Activated CD4-positive, alpha-beta T cell treated with anti-CD3 and anti-CD28 coated beads, Interleukin-2, amount 10 ng/mL, durations not matched to agents 24 days and 14 days (primary cell): ENCODE results near the gene ADAT3. TPM values are rescaled to one million over a fixed set of nuclear protein-coding genes. Genes with fewer than 3 reads are reported as not detected.

Experiments used
- DNase-seq: peaks from one replicate; pipeline ENCODE4 v3.0.0; 2022
- H3K27ac Mint-ChIP-seq: one replicate; pipeline ENCODE4 v1.8.0; 2022; ENCODE audit warnings: mild to moderate bottlenecking, mixed read lengths
- H3K27me3 Mint-ChIP-seq: one replicate; pipeline ENCODE4 v1.8.0; 2022; ENCODE audit warnings: mixed read lengths
- H3K36me3 Mint-ChIP-seq: one replicate; pipeline ENCODE4 v1.8.0; 2022; ENCODE audit warnings: low read depth, mild to moderate bottlenecking, mixed read lengths
- H3K4me1 Mint-ChIP-seq: one replicate; pipeline ENCODE4 v1.8.0; 2021; ENCODE audit warnings: mixed read lengths
- H3K4me3 Mint-ChIP-seq: one replicate; pipeline ENCODE4 v1.8.0; 2022; ENCODE audit warnings: mild to moderate bottlenecking, moderate library complexity, mixed read lengths
- H3K9me3 Mint-ChIP-seq: one replicate; pipeline ENCODE4 v1.8.0; 2021; ENCODE audit warnings: mixed read lengths
- intact Hi-C: fragments of 100-400 bp; cut with micrococcal nuclease; formaldehyde crosslinking; loops from one replicate; pipeline ENCODE4 v1.15.1; 2023
- total RNA-seq: library from RNA; stranded (reverse); gene quantifications from 2 replicates; pipeline ENCODE4 v1.2.3, GENCODE V29; 2022

Gene ADAT3
- total RNA-seq, 1 donor from 2014 or later = 10.6 TPM

DNA sequence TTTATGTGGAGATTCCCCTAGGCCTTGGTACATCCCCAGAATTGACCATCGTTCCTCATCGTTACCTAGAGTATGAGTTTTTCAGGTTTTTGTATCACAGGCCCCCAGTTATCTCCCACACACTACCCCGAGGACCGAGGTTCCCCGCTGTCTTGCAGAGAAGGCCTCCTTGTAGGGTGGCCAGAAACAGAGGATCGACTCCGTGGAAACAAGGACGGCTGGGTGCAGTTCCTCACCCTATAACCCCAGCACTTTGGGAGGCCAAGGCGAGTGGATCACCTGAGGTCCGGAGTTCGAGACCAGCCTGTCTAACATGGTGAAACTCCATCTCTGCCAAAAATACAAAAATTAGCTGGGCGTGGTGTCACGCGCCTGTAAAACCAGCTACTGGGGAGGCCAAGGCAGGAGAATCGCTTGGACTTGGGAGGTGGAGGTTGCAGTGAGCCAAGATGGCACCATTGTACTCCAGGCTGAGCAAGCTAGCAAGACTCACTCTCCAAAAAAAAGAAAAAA, 720 bp downstream of the ADAT3 start:
- Mint-ChIP-seq H3K36me3 (peaks cover 8% of the 10 kb centered on the region), H3K4me1 (peaks cover 35% of the 10 kb centered on the region), H3K9me3 (no peaks in the 10 kb centered on the region), H3K27me3 (no peaks in the 10 kb centered on the region), H3K27ac (peak overlapping the region; percentile 91), H3K4me3 (peak overlapping the region; percentile 94)
- intact Hi-C loops = loop anchor here (1.0 to 2.0 kb wide), 4 partner anchors 21 to 51 kb away; partner anchors contain the start of genes ABHD17A and CSNK1G2
- DNase-seq = no peak

DNA sequence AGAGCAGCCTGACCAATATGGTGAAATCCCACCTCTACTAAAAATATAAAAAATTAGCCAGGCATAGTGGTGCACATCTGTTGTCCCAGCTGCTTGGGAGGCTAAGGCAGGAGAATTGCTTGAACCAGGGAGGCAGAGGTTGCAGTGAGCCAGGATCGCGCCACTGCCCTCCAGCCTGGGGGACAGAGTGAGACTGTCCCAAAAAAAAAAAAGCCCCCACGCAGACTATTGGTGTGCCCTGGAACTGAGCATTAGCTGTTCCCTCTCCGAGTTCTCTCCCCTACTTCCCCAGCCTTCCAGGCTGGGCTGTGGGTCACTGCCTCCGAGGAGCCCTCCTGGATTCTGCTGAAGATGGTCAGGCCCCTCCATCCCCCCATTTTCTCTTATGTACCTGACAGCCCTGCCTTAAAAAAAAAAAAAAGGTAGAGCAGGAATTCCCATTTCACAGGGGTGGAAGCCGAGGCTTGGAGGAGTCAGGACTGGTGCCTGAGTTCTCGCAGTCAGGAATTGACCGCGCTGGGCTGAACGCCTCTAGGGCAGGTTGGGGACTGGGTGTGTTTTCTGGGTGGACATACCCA, 1.9 kb downstream of the ADAT3 start:
- Mint-ChIP-seq H3K36me3 (peaks cover 8% of the 10 kb centered on the region), H3K4me3 (peak overlapping the region; percentile 60), H3K27ac (peak overlapping the region; percentile 25), H3K4me1 (peaks cover 35% of the 10 kb centered on the region), H3K27me3 (no peaks in the 10 kb centered on the region), H3K9me3 (no peaks in the 10 kb centered on the region)
- intact Hi-C loops = no loop called here
- no peak for DNase-seq

DNA sequence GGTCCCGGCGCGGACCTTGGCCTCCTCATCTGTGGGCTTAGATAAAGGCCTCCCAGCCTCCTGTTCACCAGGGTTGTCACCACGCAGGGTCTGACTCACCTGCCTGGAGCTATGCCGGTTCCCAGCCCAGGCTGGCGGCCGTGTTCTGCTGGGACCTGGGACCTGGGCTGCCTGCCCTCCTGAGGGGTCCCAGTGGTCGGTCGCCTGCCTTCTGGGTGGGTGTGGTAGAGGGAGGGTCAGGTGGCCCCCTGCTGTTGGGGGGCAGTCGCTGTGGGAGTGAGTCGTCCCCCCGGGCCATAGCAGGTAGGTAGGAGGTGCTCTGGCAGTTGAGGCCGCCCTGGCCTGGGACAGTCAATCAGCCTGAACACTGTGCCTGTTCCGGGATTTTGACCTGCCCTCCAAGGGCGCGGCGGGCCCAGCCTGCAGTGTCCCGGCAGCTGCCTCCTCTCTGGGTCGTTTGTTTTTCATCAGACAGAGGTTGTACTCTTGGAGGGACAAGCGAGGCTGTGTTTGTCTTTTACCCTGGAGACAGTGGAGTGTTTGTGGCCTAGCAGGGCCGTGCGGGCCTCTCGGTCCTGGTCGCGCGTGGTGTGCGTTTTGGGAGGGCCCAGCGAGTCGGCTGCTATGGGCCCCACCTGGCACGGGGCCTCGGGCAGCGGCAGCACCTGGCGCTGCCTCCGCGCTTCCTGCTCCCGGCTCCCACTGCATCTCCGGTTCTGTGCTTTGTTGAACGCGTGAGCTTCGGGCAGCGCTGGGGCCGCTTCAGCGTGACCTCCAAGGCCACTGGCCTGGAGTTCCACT, 2.6 kb downstream of the ADAT3 start:
- intact Hi-C loops = no loop called here
- peaks cover 8% of the 10 kb centered on the region for H3K36me3 Mint-ChIP-seq
- H3K27ac Mint-ChIP-seq = no peak overlapping the region
- no peak for DNase-seq
- H3K4me3 Mint-ChIP-seq = no peak overlapping the region
- no peaks in the 10 kb centered on the region for H3K9me3 Mint-ChIP-seq
- no peaks in the 10 kb centered on the region for H3K27me3 Mint-ChIP-seq
- peaks cover 35% of the 10 kb centered on the region for H3K4me1 Mint-ChIP-seq

DNA sequence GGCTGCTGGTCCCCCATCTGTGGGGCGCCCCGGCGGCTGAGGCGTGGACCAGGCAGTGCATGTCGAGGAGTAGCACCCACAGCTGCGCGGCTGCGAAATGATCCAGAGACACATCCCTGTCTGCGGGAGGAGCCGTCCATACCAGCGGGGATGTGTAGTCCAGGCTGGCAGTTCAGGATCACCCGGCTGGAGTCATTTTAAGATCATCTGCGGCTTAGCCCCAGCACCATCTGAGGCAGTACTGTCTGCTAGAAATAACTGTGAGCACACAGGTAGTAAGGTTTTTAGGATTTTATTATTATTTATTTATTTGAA, 3.1 kb downstream of the ADAT3 start:
- Mint-ChIP-seq H3K9me3 (no peaks in the 10 kb centered on the region), H3K4me1 (peaks cover 31% of the 10 kb centered on the region), H3K27ac (no peak overlapping the region), H3K27me3 (no peaks in the 10 kb centered on the region), H3K4me3 (no peak overlapping the region), H3K36me3 (peaks cover 11% of the 10 kb centered on the region)
- DNase-seq = no peak
- intact Hi-C loops = no loop called here

DNA sequence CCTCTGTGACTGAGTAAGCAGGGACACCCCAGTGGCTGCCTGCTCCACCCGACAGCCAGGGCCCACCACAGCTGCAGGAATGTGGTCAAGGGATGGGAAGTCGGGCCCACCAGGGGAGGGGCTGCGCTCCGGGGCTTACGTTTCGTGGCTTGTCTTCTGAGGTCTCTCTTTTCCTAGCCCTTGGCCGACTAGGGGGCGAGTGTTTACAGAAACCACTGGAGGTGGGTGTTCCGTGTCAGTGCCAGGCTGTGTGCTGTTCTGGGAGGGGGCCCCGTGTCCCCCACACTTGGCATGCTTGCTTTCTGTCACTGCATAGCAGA, 4.5 kb downstream of the ADAT3 start:
- H3K27me3 Mint-ChIP-seq = no peaks in the 10 kb centered on the region
- H3K36me3 Mint-ChIP-seq = peaks cover 11% of the 10 kb centered on the region
- H3K27ac Mint-ChIP-seq = no peak overlapping the region
- peaks cover 18% of the 10 kb centered on the region for H3K4me1 Mint-ChIP-seq
- H3K9me3 Mint-ChIP-seq = no peaks in the 10 kb centered on the region
- DNase-seq = no peak
- intact Hi-C loops = no loop called here
- no peak overlapping the region for H3K4me3 Mint-ChIP-seq

DNA sequence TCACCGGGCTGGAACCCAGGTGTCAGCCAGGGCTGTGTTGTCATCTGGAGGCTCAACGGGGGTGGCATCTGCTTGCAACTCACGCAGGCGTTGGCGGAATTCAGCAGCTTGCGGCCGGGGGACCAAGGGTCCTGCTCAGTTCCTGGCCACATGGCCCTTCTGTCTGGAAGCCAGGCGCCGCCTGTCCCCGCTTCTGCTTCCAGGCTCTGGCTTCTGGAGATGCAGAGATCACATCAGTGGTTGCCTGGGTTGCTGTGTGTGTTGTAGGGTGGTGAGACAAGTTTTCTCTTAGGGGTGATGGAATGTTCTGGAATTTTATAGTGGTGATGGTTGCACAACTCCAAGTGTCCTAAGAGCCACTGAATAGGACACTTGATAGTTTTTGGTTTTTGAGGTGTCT, 5.0 kb downstream of the ADAT3 start:
- Mint-ChIP-seq H3K4me1 (peaks cover 16% of the 10 kb centered on the region), H3K36me3 (peaks cover 11% of the 10 kb centered on the region), H3K9me3 (no peaks in the 10 kb centered on the region), H3K4me3 (no peak overlapping the region), H3K27ac (no peak overlapping the region), H3K27me3 (no peaks in the 10 kb centered on the region)
- no peak for DNase-seq
- intact Hi-C loops = no loop called here

DNA sequence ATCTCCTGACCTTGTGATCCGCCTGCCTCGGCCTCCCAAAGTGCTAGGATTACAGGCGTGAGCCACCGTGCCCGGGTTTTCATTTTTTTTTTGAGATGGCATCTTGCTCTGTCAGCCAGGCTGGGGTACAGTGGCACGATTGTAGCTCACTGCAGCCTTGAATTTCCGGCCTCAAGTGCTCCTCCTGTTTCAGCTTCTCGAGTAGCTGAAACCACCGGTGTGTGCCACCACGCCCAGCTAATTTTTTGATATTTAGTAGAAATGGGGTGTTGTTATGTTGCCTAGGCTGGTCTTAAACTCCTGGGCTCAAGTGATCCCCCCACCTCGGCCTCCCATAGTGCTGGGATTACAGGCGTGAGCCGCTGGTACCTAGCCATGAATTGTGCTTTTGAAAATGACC, 5.9 kb downstream of the ADAT3 start:
- intact Hi-C loops = no loop called here
- H3K9me3 Mint-ChIP-seq = no peaks in the 10 kb centered on the region
- H3K4me1 Mint-ChIP-seq = peaks cover 10% of the 10 kb centered on the region

DNA sequence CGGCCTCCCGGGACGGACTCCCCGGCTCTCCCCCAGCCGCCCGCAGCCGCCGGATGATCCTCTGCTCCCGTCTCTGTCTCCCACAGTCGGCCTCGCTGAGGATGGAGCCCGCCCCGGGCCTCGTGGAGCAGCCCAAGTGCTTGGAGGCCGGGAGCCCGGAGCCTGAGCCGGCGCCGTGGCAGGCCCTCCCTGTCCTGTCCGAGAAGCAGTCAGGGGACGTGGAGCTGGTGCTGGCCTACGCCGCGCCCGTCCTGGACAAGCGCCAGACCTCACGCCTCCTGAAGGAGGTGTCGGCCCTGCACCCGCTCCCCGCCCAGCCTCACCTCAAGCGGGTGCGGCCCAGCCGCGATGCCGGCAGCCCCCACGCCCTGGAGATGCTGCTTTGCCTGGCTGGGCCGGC, 6.8 kb downstream of the ADAT3 start:
- intact Hi-C loops = no loop called here

More for the DNA sequence above, 5.9 kb downstream of the ADAT3 start:
- no peak overlapping the region for H3K4me3 Mint-ChIP-seq
- no peaks in the 10 kb centered on the region for H3K27me3 Mint-ChIP-seq
- DNase-seq = no peak
- no peak overlapping the region for H3K27ac Mint-ChIP-seq
- H3K36me3 Mint-ChIP-seq = peaks cover 11% of the 10 kb centered on the region

DNA sequence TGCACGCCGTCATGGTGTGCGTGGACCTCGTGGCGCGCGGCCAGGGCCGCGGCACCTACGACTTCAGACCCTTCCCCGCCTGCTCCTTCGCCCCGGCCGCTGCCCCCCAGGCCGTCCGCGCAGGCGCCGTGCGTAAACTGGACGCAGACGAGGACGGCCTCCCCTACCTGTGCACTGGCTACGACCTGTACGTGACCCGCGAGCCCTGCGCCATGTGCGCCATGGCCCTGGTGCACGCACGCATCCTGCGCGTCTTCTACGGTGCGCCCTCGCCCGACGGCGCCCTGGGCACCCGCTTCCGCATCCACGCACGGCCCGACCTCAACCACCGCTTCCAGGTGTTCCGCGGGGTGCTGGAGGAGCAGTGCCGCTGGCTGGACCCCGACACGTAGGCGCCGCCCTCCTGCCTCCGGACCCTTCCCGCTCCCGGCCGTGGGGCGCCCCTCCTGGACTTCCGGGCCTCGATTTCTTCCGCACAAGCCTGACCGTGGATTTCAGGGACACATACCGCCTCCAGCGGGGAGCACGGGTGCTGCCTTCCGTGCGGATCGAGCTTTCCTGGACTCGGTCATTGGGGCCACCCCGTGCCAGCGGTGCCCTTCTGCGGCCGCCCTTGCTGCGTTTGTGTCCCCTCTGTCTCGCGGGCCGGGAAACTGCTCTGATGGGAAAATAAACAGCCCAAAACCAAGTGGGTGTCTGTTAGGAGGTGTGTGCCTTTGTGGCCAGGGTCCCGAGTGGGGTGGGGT, 7.7 kb downstream of the ADAT3 start:
- Mint-ChIP-seq H3K27me3 (no peaks in the 10 kb centered on the region), H3K36me3 (peaks cover 11% of the 10 kb centered on the region), H3K9me3 (no peaks in the 10 kb centered on the region), H3K4me1 (peaks cover 9% of the 10 kb centered on the region), H3K27ac (no peak overlapping the region), H3K4me3 (no peak overlapping the region)
- intact Hi-C loops = no loop called here
- DNase-seq = no peak

More for the DNA sequence above, 6.8 kb downstream of the ADAT3 start:
- Mint-ChIP-seq H3K4me3 (no peak overlapping the region), H3K4me1 (peaks cover 10% of the 10 kb centered on the region), H3K27me3 (no peaks in the 10 kb centered on the region), H3K27ac (no peak overlapping the region), H3K36me3 (peaks cover 11% of the 10 kb centered on the region), H3K9me3 (no peaks in the 10 kb centered on the region)
- no peak for DNase-seq

DNA sequence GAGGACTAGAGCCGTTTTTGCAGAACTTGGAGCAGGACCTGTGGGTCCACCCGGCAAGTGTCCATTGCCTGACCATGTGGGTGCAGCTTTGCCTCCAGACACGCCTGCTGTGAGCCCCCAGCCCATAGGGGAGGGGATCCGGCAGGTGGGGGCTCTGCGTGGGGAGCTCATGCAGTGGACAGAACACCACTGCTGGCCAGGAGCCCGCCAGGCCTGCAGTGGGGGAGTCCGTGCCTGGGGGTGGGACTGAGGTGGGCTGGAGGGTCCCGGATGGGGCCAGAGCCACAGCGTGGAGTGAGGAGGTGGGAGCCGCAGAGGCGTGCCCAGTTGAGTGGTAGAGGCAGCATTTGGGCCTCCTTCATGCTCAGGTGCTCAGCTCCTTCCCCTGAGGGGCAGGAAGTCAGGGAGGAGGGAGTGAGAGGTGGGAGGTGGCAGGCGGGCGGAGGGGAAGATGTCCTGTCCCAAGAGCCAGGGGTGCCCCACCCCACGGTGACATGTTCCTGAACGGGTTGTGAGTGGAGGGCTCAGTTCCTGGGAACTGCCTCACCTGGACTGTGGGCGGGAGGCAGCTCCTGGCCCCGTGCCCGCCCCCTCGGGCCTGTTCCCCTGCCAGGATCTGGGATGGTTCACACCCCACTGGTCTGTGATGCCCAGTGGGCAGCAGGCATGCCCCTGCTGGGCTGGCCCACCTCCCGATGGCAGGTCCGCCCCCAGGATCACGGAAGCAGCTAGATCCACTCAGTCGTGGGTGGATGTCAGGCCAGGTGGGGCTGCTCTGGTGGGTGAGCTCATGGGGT, 8.8 kb downstream of the ADAT3 start:
- intact Hi-C loops = no loop called here
- no peak for DNase-seq
- Mint-ChIP-seq H3K9me3 (no peaks in the 10 kb centered on the region), H3K27ac (no peak overlapping the region), H3K4me1 (peaks cover 4% of the 10 kb centered on the region), H3K27me3 (no peaks in the 10 kb centered on the region), H3K36me3 (peaks cover 9% of the 10 kb centered on the region), H3K4me3 (no peak overlapping the region)

DNA sequence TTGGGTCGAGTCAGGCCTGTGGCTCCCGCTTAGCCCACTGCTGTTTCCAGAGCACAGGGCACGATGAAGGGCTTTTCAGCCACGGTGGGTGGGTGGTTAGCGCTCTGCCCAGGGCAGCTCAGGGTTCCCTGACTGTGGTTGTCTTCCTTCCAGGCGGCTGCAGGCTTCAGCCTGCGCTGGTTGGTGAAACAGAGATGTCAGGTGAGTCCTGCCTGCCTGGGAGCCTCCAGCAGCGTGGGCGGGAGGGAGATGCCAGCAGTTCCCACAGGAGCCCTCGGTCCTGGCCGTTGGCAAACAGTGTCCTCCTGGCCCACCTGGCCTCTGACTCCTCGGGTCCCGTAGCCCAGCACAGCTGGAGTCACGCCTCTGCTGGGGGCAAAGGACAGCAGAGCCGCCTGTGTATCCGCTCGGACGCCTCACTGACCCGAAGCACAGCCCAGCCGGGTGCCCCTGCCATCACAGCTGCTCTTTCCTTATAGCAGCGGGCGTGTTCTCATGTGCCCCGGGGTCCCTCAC, 9.7 kb downstream of the ADAT3 start:
- no peak overlapping the region for H3K27ac Mint-ChIP-seq
- intact Hi-C loops = no loop called here
- H3K9me3 Mint-ChIP-seq = no peaks in the 10 kb centered on the region
- no peak for DNase-seq
- H3K36me3 Mint-ChIP-seq = peaks cover 8% of the 10 kb centered on the region
- H3K4me1 Mint-ChIP-seq = peaks cover 3% of the 10 kb centered on the region
- no peak overlapping the region for H3K4me3 Mint-ChIP-seq
- H3K27me3 Mint-ChIP-seq = no peaks in the 10 kb centered on the region

DNA sequence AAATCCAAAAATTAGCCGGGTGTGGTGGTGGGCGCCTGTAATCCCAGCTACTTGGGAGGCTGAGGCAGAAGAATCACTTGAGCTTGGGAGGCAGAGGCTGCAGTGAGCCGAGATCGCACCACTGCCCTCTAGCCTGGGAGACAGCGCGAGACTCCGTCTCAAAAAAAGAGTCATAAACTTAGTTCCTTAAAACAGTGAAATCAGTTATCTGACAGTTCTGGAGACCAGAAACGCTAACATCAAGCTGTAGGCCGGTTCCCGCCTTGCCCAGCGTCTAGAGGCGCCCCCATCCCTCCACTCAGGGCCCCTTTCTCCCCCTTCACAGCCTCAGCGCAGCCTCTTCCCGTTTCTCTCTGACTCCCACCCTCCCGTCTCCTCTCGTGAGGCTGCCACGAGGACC, 11.9 kb downstream of the ADAT3 start:
- intact Hi-C loops = no loop called here
- peaks cover 4% of the 10 kb centered on the region for H3K4me1 Mint-ChIP-seq
- H3K27me3 Mint-ChIP-seq = no peaks in the 10 kb centered on the region
- DNase-seq = no peak
- no peak overlapping the region for H3K4me3 Mint-ChIP-seq
- H3K36me3 Mint-ChIP-seq = peaks cover 8% of the 10 kb centered on the region
- no peak overlapping the region for H3K27ac Mint-ChIP-seq
- H3K9me3 Mint-ChIP-seq = no peaks in the 10 kb centered on the region

DNA sequence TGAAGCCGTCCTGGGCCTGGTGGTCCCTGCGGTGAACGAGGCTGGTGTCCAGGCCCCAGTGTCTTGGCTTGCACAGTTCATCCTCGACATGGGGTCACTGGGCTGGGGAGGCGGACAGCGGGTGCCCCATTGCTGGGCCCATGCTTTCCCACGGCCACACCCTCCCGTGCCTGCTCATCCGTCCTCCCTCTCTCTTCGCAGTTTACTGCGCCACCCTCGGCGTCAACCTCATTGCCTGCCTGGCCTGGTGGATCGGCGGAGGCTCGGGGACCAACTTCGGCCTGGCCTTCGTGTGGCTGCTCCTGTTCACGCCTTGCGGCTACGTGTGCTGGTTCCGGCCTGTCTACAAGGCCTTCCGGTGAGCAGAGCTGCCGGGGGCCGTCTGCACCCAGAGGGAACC, 12.7 kb downstream of the ADAT3 start:
- no peak overlapping the region for H3K27ac Mint-ChIP-seq
- H3K4me1 Mint-ChIP-seq = peaks cover 4% of the 10 kb centered on the region
- no peaks in the 10 kb centered on the region for H3K9me3 Mint-ChIP-seq
- no peak overlapping the region for H3K4me3 Mint-ChIP-seq
- H3K27me3 Mint-ChIP-seq = no peaks in the 10 kb centered on the region
- intact Hi-C loops = no loop called here
- H3K36me3 Mint-ChIP-seq = peaks cover 8% of the 10 kb centered on the region
- DNase-seq = no peak
